ENCODE measurements around the gene MYO9A. TPM values are rescaled to one million over a fixed set of nuclear protein-coding genes. Genes with fewer than 3 reads are reported as not detected.

MYO9A gene
- total RNA-seq, 1 experiment from 2014 or later = 21.4 TPM

GRCh38 chr15:71817351-71817750, 300.6 kb downstream of the MYO9A start:
- no peaks in the 10 kb centered on the region for H3K79me2 ChIP-seq (ENCODE audit: insufficient read depth, low read length)
- H3K23ac ChIP-seq (ENCODE audit: insufficient read length, low read depth, low read length) = no peak overlapping the region
- no peaks in the 10 kb centered on the region for H3K9me3 ChIP-seq (ENCODE audit: control insufficient read depth, low read depth, low read length)
- Mint-ChIP-seq H3K27ac (no peak overlapping the region; a peak in 1 of 7 replicates), H3K4me1 (no peaks in the 10 kb centered on the region), H3K27me3 (ENCODE audit: low read depth) (no peaks in the 10 kb centered on the region), H3K9me3 (peaks cover 11 to 16% of the 10 kb centered on the region in 2 experiments; a peak in 4 of 5 replicates), H3K36me3 (ENCODE audit: insufficient read depth in 1 of 3, low read depth in 3 of 3) (peaks cover 18 to 24% (median 18%) of the 10 kb centered on the region in 3 experiments), H3K4me3 (no peak overlapping the region)
- no peak overlapping the region for H2BK20ac ChIP-seq (ENCODE audit: low read depth, low read length, poor library complexity, severe bottlenecking)
- TF ChIP-seq, protein P1, sequence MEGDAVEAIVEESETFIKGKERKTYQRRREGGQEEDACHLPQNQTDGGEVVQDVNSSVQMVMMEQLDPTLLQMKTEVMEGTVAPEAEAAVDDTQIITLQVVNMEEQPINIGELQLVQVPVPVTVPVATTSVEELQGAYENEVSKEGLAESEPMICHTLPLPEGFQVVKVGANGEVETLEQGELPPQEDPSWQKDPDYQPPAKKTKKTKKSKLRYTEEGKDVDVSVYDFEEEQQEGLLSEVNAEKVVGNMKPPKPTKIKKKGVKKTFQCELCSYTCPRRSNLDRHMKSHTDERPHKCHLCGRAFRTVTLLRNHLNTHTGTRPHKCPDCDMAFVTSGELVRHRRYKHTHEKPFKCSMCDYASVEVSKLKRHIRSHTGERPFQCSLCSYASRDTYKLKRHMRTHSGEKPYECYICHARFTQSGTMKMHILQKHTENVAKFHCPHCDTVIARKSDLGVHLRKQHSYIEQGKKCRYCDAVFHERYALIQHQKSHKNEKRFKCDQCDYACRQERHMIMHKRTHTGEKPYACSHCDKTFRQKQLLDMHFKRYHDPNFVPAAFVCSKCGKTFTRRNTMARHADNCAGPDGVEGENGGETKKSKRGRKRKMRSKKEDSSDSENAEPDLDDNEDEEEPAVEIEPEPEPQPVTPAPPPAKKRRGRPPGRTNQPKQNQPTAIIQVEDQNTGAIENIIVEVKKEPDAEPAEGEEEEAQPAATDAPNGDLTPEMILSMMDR (conservative IDR thresholded peaks at IDR 0.05) = no peak
- no peak overlapping the region for H2BK12ac ChIP-seq (ENCODE audit: insufficient read length, low read depth, low read length)
- no peak overlapping the region for H4K91ac ChIP-seq (ENCODE audit: insufficient read length, low read depth, low read length)
- H3K9ac ChIP-seq (ENCODE audit: extremely low read depth, insufficient read length, low read length) = no peak overlapping the region
- H2BK120ac ChIP-seq (ENCODE audit: low read depth, low read length, poor library complexity, severe bottlenecking) = no peak overlapping the region
- H3K4me1 ChIP-seq (ENCODE audit: insufficient read depth, low read length) = no peaks in the 10 kb centered on the region
- no peak overlapping the region for H2AFZ ChIP-seq (ENCODE audit: low read length)
- H3K56ac ChIP-seq (ENCODE audit: insufficient read length, low read depth, low read length) = no peak overlapping the region
- H4K8ac ChIP-seq (replicated peaks; ENCODE audit: insufficient read length, low read depth, low read length) = no peak overlapping the region
- H3K14ac ChIP-seq (ENCODE audit: insufficient read depth, low read length) = no peak overlapping the region
- no peaks in the 10 kb centered on the region for H4K20me1 ChIP-seq (ENCODE audit: control insufficient read depth, insufficient read depth, insufficient read length)
- H4K5ac ChIP-seq (ENCODE audit: insufficient read length, low read depth, low read length) = no peak overlapping the region
- no peak for DNase-seq
- no peak overlapping the region for H2BK5ac ChIP-seq (ENCODE audit: insufficient read length, low read length)
- H2AK5ac ChIP-seq (ENCODE audit: insufficient read length, low read length) = no peak overlapping the region
- H3K18ac ChIP-seq (ENCODE audit: insufficient read length, low read depth, low read length) = no peak overlapping the region
- no peaks in the 10 kb centered on the region for H3K27me3 ChIP-seq (ENCODE audit: insufficient read depth, low read length)
- no CpG with 5 or more reads among the region's 13 CpGs for WGBS (ENCODE audit: extremely low coverage, insufficient read length, low lambda C conversion rate)
- H3K27ac ChIP-seq (ENCODE audit: insufficient read length, low read depth, low read length) = no peak overlapping the region
- no peaks in the 10 kb centered on the region for H3K79me1 ChIP-seq (ENCODE audit: insufficient read depth, low read depth, low read length, poor library complexity, severe bottlenecking)
- H3K4me2 ChIP-seq (ENCODE audit: insufficient read depth, insufficient read length, low read length) = no peak overlapping the region
- no peak overlapping the region for H3T11ph ChIP-seq (ENCODE audit: low read length)
- no peak overlapping the region for H2BK15ac ChIP-seq (ENCODE audit: low read depth, low read length)
- no peak overlapping the region for H3K4ac ChIP-seq (ENCODE audit: low read depth, low read length)
- no peaks in the 10 kb centered on the region for H3K23me2 ChIP-seq (ENCODE audit: insufficient read length, low read depth, low read length, poor library complexity, severe bottlenecking)
